D721Med (cell line): ENCODE results near the gene SUN5.

ENCODE experiments used
- DNase-seq: peaks from one replicate; pipeline ENCODE4 v3.0.0; 2011; ENCODE audit warnings: low spot score; ENCODE audit not compliant: insufficient read length
- FAIRE-seq: peaks from 2 replicates; lab custom pipeline; 2011; peaks lifted over from hg19 to GRCh38; lab: Jason Lieb, UNC
- CTCF ChIP-seq: IDR thresholded peaks from 2 replicates; pipeline ENCODE4 v1.5.1; 2012; ENCODE audit warnings: mild to moderate bottlenecking, control low read depth; ENCODE audit not compliant: insufficient read depth; ENCODE audit errors: missing control alignments

SUN5 gene

GRCh38 chr20:33022289-33022688 lies 18.1 kb upstream of the SUN5 start:
- no peak for FAIRE-seq
- TF ChIP-seq CTCF, result no peak
- DNase-seq, result no peak

GRCh38 chr20:33021879-33022278 lies 17.6 kb upstream of the SUN5 start:
- DNase-seq, result no peak
- TF ChIP-seq CTCF, result no peak
- FAIRE-seq, result no peak

GRCh38 chr20:33020278-33021161 lies 16.3 kb upstream of the SUN5 start:
- DNase-seq (no peak), FAIRE-seq (no peak)

GRCh38 chr20:33019465-33020277 lies 15.4 kb upstream of the SUN5 start:
- DNase-seq, result no peak
- no peak for TF ChIP-seq CTCF

More at GRCh38 chr20:33020278-33021161, 16.3 kb upstream of the SUN5 start:
- TF ChIP-seq CTCF, result no peak

GRCh38 chr20:33018169-33018931 lies 14.1 kb upstream of the SUN5 start:
- TF ChIP-seq CTCF, result no peak
- DNase-seq, result no peak
- no peak for FAIRE-seq

More at GRCh38 chr20:33019465-33020277, 15.4 kb upstream of the SUN5 start:
- FAIRE-seq, result no peak

- DNase-seq (no peak), FAIRE-seq (no peak)
- no peak for TF ChIP-seq CTCF
Observed at GRCh38 chr20:33017542-33017941, 13.3 kb upstream of the SUN5 start.
